ENCODE data around the gene GON7. TPM values are rescaled to one million over a fixed set of nuclear protein-coding genes. Genes with fewer than 3 reads are reported as not detected.

The GON7 gene
- 12.2 and 19.2 TPM in 2 replicates for total RNA-seq

GRCh38 chr14:93206793-93207467 is at the start of gene GON7, which contains the start of gene UBR7:
GON7 (minus strand) TSS chr14:93207065; CDS start chr14:93207037, 28 bp downstream.
UBR7 (plus strand) TSS chr14:93207256; CDS start chr14:93207292, 36 bp downstream.

GRCh38 chr14:93184391-93185348 is 22.2 kb downstream of the GON7 start, which contains the start of the genes LYSET and MOAP1:
LYSET (plus strand) TSS chr14:93185317; CDS start chr14:93185406, 89 bp downstream.
MOAP1 (minus strand) TSS chr14:93184897; CDS start chr14:93184242, 655 bp downstream.

Other genes with a start within 250 kb of the GON7 start
- gene ITPK1, start 91.1 kb downstream of the GON7 start, total RNA-seq, result 17.1 and 19.0 TPM in 2 replicates
- 7.6 and 19.7 TPM in 2 replicates for gene MOAP1, start 22.2 kb downstream of the GON7 start, total RNA-seq
- 5.4 and 9.8 TPM in 2 replicates for gene LYSET, start 21.7 kb downstream of the GON7 start, total RNA-seq
- 25.2 and 33.3 TPM in 2 replicates for gene UBR7, start 191 bp upstream of the GON7 start, total RNA-seq
- gene BTBD7, start 126.0 kb upstream of the GON7 start, total RNA-seq, result 12.9 and 17.7 TPM in 2 replicates
- not detected in 2 replicates for gene COX8C, start 140.1 kb upstream of the GON7 start, total RNA-seq
- gene UNC79, start 223.9 kb upstream of the GON7 start, total RNA-seq, result not detected in 2 replicates